GM12872 (cell line): ENCODE measurements around the gene PADI6.

Experiments
- CTCF ChIP-seq: IDR thresholded peaks from 3 replicates; pipeline ENCODE4 v1.5.1; 2011; ENCODE audit warnings: low read depth, mild to moderate bottlenecking, low read length, moderate library complexity; ENCODE audit not compliant: insufficient read depth

PADI6 gene

GRCh38 chr1:17423781-17424245 is 51.8 kb downstream of the PADI6 start:
- TF ChIP-seq CTCF = no peak

- TF ChIP-seq CTCF = no peak
Measured at GRCh38 chr1:17425806-17426600, 54.0 kb downstream of the PADI6 start.

- no peak for TF ChIP-seq CTCF
Measured at GRCh38 chr1:17427696-17428660, 56.0 kb downstream of the PADI6 start.

- no peak for TF ChIP-seq CTCF
Measured at GRCh38 chr1:17429183-17429582, 57.2 kb downstream of the PADI6 start.

GRCh38 chr1:17432412-17432811 is 60.4 kb downstream of the PADI6 start:
- no peak for TF ChIP-seq CTCF

- TF ChIP-seq CTCF = no peak
Measured at GRCh38 chr1:17433261-17433660, 61.3 kb downstream of the PADI6 start.

GRCh38 chr1:17434016-17434415 is 62.0 kb downstream of the PADI6 start:
- no peak for TF ChIP-seq CTCF
